ENCODE data around the gene TPCN2.

Gene TPCN2

GRCh38 chr11:69000391-69000790 is 48.3 kb upstream of the TPCN2 start:
- TF ChIP-seq EZH2phosphoT487 (conservative IDR thresholded peaks at IDR 0.05; ENCODE audit: low read length): no peak
- TF ChIP-seq, protein P1, sequence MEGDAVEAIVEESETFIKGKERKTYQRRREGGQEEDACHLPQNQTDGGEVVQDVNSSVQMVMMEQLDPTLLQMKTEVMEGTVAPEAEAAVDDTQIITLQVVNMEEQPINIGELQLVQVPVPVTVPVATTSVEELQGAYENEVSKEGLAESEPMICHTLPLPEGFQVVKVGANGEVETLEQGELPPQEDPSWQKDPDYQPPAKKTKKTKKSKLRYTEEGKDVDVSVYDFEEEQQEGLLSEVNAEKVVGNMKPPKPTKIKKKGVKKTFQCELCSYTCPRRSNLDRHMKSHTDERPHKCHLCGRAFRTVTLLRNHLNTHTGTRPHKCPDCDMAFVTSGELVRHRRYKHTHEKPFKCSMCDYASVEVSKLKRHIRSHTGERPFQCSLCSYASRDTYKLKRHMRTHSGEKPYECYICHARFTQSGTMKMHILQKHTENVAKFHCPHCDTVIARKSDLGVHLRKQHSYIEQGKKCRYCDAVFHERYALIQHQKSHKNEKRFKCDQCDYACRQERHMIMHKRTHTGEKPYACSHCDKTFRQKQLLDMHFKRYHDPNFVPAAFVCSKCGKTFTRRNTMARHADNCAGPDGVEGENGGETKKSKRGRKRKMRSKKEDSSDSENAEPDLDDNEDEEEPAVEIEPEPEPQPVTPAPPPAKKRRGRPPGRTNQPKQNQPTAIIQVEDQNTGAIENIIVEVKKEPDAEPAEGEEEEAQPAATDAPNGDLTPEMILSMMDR (IDR thresholded peaks at IDR 0.05; ENCODE audit: insufficient read depth, low read length, poor library complexity, severe bottlenecking): no peak
- no peak overlapping the region for H3K27ac ChIP-seq (ENCODE audit: low read depth, low read length)
- H3K4me3 ChIP-seq (ENCODE audit: insufficient read depth, low read length, poor library complexity, severe bottlenecking): no peak overlapping the region

DNA sequence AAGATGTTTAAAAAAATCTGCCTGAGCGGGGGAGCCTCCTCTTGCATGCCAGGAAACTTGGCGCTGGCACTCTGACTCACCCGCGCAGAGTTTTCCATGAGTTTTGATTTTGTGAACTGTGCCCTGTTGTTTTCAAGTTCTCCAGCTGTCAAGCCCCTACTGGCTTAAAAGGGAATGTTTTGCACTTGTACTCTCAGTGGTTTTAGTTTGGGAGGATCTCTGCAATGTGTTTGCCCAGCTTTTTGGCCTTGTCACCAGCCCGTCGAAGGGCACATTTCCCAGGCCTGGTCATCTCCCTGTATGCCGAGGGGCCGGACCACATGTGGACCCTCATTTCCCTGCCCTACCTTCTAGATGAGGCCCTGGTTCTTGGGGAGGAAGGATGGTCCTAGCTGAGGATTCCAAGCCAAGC is 47.9 kb upstream of the TPCN2 start:
- Histone ChIP-seq H3K9me2 (replicated peaks; ENCODE audit: insufficient read depth, low read length) (no peaks in the 10 kb centered on the region), H3K27me3 (ENCODE audit: low read length) (no peaks in the 10 kb centered on the region), H3F3A (ENCODE audit: insufficient read depth) (no peaks in the 10 kb centered on the region), H3K4me2 (ENCODE audit: low read depth, low read length, poor library complexity, severe bottlenecking) (no peak overlapping the region), H3K9ac (ENCODE audit: low read length) (no peak overlapping the region), H4K20me1 (ENCODE audit: low read depth, low read length) (no peaks in the 10 kb centered on the region), H3K9me3 (ENCODE audit: insufficient read depth, low read length) (no peaks in the 10 kb centered on the region), H3K4me3 (ENCODE audit: insufficient read depth, low read length, poor library complexity, severe bottlenecking) (no peak overlapping the region), H3K79me2 (ENCODE audit: insufficient read depth, low read length) (no peaks in the 10 kb centered on the region), H3K27ac (ENCODE audit: low read depth, low read length) (no peak overlapping the region), H2AFZ (ENCODE audit: low read depth, low read length, severe bottlenecking) (no peak overlapping the region), H3K36me3 (ENCODE audit: low read length) (no peaks in the 10 kb centered on the region)
- no peak for TF ChIP-seq EZH2phosphoT487 (conservative IDR thresholded peaks at IDR 0.05; ENCODE audit: low read length)
- TF ChIP-seq, protein P1 (IDR thresholded peaks at IDR 0.05; ENCODE audit: insufficient read depth, low read length, poor library complexity, severe bottlenecking): no peak

More at GRCh38 chr11:69000391-69000790, 48.3 kb upstream of the TPCN2 start:
- no peaks in the 10 kb centered on the region for H3K9me3 ChIP-seq (ENCODE audit: insufficient read depth, low read length)
- H3K36me3 ChIP-seq (ENCODE audit: low read length): no peaks in the 10 kb centered on the region
- H4K20me1 ChIP-seq (ENCODE audit: low read depth, low read length): no peaks in the 10 kb centered on the region
- H2AFZ ChIP-seq (ENCODE audit: low read depth, low read length, severe bottlenecking): no peak overlapping the region
- no peaks in the 10 kb centered on the region for H3F3A ChIP-seq (ENCODE audit: insufficient read depth)
- H3K9me2 ChIP-seq (replicated peaks; ENCODE audit: insufficient read depth, low read length): no peaks in the 10 kb centered on the region
- H3K79me2 ChIP-seq (ENCODE audit: insufficient read depth, low read length): no peaks in the 10 kb centered on the region
- H3K9ac ChIP-seq (ENCODE audit: low read length): no peak overlapping the region
- no peak overlapping the region for H3K4me2 ChIP-seq (ENCODE audit: low read depth, low read length, poor library complexity, severe bottlenecking)
- H3K27me3 ChIP-seq (ENCODE audit: low read length): no peaks in the 10 kb centered on the region

DNA sequence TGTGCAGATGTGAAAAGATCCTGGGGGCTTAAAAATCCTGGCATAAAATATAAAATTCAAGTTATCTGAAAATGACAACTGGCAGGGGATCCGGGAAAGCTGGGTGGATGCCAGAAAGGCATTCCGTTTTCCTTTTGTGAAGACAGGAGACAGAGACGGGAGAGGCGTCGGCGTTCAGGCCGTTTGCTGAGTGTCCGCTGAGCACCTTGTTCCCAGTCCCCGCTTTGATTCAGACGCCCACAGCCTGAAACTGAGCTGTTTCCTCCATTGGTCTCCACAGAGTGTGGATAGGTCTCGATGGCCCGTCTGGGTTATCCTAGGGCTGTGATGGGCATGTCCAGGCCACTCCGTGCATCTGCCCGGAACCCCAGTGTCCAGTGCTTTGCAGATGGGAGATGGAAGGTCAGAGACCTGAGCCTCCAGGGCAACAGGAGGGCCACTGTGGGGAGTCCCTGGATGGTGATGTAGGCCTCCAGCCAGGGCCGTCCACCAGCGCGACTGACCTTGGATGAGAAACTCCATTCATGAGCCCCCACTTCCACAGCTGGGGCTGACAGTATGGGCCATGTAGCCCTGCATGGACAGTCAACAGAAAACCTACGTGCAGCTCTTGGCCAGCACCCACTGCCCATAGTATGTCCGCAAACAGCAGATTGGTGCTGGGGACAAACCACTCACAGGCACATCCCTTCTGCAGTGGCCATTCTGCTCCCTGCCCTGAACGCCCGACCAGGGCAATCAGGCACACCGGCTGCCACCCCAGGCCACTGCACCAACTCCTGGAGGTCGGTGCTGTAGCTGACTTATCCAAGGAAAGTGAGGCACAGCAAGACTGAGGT is 47.3 kb upstream of the TPCN2 start:
- TF ChIP-seq, protein P1 (IDR thresholded peaks at IDR 0.05; ENCODE audit: insufficient read depth, low read length, poor library complexity, severe bottlenecking): no peak
- no peak for TF ChIP-seq EZH2phosphoT487 (conservative IDR thresholded peaks at IDR 0.05; ENCODE audit: low read length)
- no peak overlapping the region for H3K4me3 ChIP-seq (ENCODE audit: insufficient read depth, low read length, poor library complexity, severe bottlenecking)
- H4K20me1 ChIP-seq (ENCODE audit: low read depth, low read length): no peaks in the 10 kb centered on the region
- H3K9me2 ChIP-seq (replicated peaks; ENCODE audit: insufficient read depth, low read length): no peaks in the 10 kb centered on the region
- H3F3A ChIP-seq (ENCODE audit: insufficient read depth): no peaks in the 10 kb centered on the region
- no peaks in the 10 kb centered on the region for H3K9me3 ChIP-seq (ENCODE audit: insufficient read depth, low read length)
- H3K79me2 ChIP-seq (ENCODE audit: insufficient read depth, low read length): no peaks in the 10 kb centered on the region
- H3K36me3 ChIP-seq (ENCODE audit: low read length): no peaks in the 10 kb centered on the region
- H3K4me2 ChIP-seq (ENCODE audit: low read depth, low read length, poor library complexity, severe bottlenecking): no peak overlapping the region
- H3K27me3 ChIP-seq (ENCODE audit: low read length): no peaks in the 10 kb centered on the region
- H3K27ac ChIP-seq (ENCODE audit: low read depth, low read length): no peak overlapping the region
- H2AFZ ChIP-seq (ENCODE audit: low read depth, low read length, severe bottlenecking): no peak overlapping the region
- no peak overlapping the region for H3K9ac ChIP-seq (ENCODE audit: low read length)

Data from SU-DHL-6 (cell line).